Measurements from ENCODE around the gene ABLIM1. TPM values are rescaled to one million over a fixed set of nuclear protein-coding genes. Genes with fewer than 3 reads are reported as not detected.

The ABLIM1 gene
- total RNA-seq, 4 donors from 2014 or later: 156 to 278 (median 213) TPM

DNA sequence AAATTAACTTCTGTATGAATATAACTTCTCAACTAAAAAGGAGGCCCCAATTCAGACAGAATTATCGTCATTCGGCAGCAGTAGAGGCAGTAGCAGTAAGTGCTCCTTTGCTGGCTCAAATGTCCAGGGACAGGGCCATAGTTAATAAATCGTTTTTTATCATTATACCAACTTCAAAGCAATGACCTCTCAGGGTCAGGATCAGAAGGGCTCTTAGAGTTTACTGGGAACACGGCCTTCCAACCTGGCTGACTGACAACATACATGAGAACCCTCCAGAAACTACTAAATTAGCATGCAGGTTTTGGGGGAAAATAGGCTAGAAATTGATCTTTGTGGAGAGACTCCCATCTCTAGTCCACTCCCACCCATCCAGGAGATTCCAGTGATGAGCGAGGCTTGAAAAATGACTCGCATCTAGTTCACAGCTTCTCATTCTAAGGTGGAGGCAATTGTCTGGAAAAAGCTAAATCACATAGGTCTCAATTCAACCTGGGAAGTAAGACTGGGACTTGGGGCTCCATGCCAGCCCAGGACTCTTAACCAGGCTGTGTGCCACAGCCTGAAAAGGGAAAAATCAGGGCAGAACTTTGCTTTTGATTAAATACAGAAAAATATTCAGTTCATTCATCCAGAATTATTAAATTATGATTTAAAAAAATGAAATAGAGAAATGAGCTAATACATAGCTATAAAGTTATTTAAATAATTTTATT is 84.6 kb downstream of the ABLIM1 start:
- no peaks in the 10 kb centered on the region for H3K36me3 ChIP-seq
- TF ChIP-seq, protein P1, sequence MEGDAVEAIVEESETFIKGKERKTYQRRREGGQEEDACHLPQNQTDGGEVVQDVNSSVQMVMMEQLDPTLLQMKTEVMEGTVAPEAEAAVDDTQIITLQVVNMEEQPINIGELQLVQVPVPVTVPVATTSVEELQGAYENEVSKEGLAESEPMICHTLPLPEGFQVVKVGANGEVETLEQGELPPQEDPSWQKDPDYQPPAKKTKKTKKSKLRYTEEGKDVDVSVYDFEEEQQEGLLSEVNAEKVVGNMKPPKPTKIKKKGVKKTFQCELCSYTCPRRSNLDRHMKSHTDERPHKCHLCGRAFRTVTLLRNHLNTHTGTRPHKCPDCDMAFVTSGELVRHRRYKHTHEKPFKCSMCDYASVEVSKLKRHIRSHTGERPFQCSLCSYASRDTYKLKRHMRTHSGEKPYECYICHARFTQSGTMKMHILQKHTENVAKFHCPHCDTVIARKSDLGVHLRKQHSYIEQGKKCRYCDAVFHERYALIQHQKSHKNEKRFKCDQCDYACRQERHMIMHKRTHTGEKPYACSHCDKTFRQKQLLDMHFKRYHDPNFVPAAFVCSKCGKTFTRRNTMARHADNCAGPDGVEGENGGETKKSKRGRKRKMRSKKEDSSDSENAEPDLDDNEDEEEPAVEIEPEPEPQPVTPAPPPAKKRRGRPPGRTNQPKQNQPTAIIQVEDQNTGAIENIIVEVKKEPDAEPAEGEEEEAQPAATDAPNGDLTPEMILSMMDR (IDR thresholded peaks at IDR 0.05): no peak
- no peak for TF ChIP-seq POLR2AphosphoS5 (IDR thresholded peaks at IDR 0.05)
- no peak for TF ChIP-seq POLR2A (IDR thresholded peaks at IDR 0.05)
- no peak for TF ChIP-seq EP300 (IDR thresholded peaks at IDR 0.05)
- 84% methylated on average over 6 of the region's 6 CpGs for WGBS
- no peak for DNase-seq (ENCODE audit: low spot score in 2 of 2)
- no peak overlapping the region for H3K4me3 ChIP-seq
- H3K27ac ChIP-seq: no peak overlapping the region
- peaks cover 35% of the 10 kb centered on the region for H3K4me1 ChIP-seq
- H3K27me3 ChIP-seq: no peaks in the 10 kb centered on the region
- H3K9me3 ChIP-seq: no peaks in the 10 kb centered on the region

DNA sequence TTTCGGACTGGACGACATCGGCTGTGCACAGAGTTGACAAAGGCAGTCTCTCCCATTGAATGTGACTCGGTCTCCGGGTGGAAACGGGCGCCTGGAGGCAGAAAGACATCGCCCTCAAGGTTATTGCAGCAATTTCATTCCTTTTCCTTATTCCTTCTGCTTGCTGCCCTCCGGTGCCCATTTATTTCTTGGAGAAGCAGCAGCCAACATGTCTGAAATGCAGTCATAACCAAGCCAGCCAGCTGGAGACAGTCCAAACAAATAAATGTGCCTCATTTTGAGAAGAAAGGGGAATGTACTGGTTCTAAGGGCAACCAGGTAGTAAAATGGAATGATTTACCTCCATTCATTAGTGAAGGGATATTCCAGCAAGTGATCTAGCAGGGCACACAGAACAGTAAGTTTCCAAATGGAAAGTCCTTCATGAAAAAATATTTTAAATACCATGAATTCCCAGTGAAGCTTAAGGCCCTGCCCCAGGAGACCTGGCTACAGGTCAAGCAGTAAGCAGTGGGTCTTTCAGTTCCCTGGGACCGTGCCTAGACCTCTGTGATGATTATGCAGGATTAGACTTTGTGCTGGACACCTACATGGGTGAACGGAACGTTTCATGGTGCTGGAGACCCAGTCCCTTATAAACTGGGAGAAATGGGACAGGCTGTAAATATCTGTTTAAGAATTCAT is 86.6 kb downstream of the ABLIM1 start:
- TF ChIP-seq EP300 (IDR thresholded peaks at IDR 0.05): no peak
- no peak for TF ChIP-seq POLR2A (IDR thresholded peaks at IDR 0.05)
- TF ChIP-seq, protein P1 (IDR thresholded peaks at IDR 0.05): no peak
- no peak for TF ChIP-seq POLR2AphosphoS5 (IDR thresholded peaks at IDR 0.05)
- no peak overlapping the region for H3K4me3 ChIP-seq
- no peaks in the 10 kb centered on the region for H3K9me3 ChIP-seq
- no peak for DNase-seq (ENCODE audit: low spot score in 2 of 2)
- no peak overlapping the region for H3K27ac ChIP-seq
- no peaks in the 10 kb centered on the region for H3K27me3 ChIP-seq
- H3K4me1 ChIP-seq: peaks cover 19% of the 10 kb centered on the region
- H3K36me3 ChIP-seq: no peaks in the 10 kb centered on the region
- 62% methylated on average over 12 of the region's 12 CpGs for WGBS

DNA sequence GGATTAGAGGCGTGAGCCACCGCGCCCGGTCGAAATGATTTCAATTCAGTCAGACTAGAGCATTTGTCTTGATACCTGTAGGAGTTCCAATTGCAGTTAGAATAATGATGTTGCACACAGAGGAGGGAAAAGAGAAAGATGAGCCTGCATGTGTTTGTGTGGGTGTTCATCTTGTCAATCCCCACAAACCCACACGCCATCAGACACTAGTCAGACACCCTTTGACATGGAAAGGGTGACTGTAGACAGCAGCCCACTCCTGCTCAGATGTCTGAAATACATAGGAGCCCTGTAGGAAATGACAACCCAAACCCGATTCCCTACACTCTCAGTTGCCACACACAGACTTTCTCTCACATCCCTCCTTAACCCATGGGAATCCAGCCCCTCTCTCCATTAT is 92.0 kb downstream of the ABLIM1 start:
- TF ChIP-seq POLR2A (IDR thresholded peaks at IDR 0.05) (no peak), POLR2AphosphoS5 (IDR thresholded peaks at IDR 0.05) (no peak), EP300 (IDR thresholded peaks at IDR 0.05) (no peak)
- TF ChIP-seq, protein P1 (IDR thresholded peaks at IDR 0.05): no peak
- Histone ChIP-seq H3K9me3 (no peaks in the 10 kb centered on the region), H3K4me3 (no peak overlapping the region), H3K27ac (no peak overlapping the region), H3K27me3 (no peaks in the 10 kb centered on the region), H3K36me3 (no peaks in the 10 kb centered on the region), H3K4me1 (no peaks in the 10 kb centered on the region)
- WGBS: 94% methylated on average over 7 of the region's 7 CpGs
- no peak for DNase-seq (ENCODE audit: low spot score in 2 of 2)

DNA sequence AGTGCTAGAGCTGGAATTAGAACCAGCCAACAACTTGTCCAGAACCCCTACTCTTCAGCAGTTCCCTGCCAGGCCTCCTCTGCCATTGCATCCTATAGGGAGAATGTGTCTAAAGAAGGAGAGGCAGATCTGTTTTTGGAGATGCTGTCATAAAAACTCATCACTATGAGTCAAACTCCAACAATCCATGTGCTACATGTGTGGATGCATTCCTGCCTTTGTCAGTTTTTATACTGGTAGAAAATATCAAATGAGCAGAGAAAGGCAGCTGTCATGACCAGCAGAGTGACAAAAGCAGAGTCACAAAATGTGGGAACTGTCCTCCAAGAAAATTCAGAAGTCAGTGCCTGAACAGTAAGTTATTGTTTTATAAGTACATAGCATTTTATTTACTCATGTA is 93.0 kb downstream of the ABLIM1 start:
- Histone ChIP-seq H3K27me3 (no peaks in the 10 kb centered on the region), H3K4me1 (no peaks in the 10 kb centered on the region), H3K36me3 (no peaks in the 10 kb centered on the region), H3K27ac (no peak overlapping the region), H3K9me3 (no peaks in the 10 kb centered on the region), H3K4me3 (no peak overlapping the region)
- TF ChIP-seq POLR2A (IDR thresholded peaks at IDR 0.05) (no peak), POLR2AphosphoS5 (IDR thresholded peaks at IDR 0.05) (no peak), EP300 (IDR thresholded peaks at IDR 0.05) (no peak)
- TF ChIP-seq, protein P1 (IDR thresholded peaks at IDR 0.05): no peak
- no peak for DNase-seq (ENCODE audit: low spot score in 2 of 2)

DNA sequence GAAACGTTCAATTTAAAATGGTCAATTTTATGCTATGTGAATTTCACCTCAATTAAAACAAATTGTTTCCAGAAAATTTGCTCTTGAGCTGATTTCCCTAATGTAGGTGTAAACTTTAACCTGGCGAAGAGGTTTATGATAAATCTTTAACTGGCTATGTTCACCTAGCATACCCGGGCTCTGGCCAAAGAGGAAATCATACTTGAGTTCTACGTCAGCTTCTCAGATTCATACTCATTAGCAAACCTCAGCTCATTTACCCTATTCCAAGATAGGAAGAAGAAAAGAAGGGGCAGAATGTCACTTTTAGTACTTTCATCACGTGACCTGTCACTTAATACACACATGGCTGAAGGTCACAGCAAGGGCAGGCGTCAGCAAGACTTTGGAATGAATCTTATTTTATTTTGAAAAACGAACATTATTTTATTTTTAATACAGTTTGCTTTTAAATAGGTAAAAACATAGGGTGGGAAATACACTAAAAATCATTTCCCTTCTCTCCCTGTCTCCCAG is 97.0 kb downstream of the ABLIM1 start:
- H3K27me3 ChIP-seq: no peaks in the 10 kb centered on the region
- H3K4me1 ChIP-seq: no peaks in the 10 kb centered on the region
- 87% methylated on average over 7 of the region's 7 CpGs for WGBS
- no peaks in the 10 kb centered on the region for H3K9me3 ChIP-seq
- H3K36me3 ChIP-seq: no peaks in the 10 kb centered on the region
- TF ChIP-seq, protein P1 (IDR thresholded peaks at IDR 0.05): no peak
- TF ChIP-seq EP300 (IDR thresholded peaks at IDR 0.05): no peak
- no peak for TF ChIP-seq POLR2AphosphoS5 (IDR thresholded peaks at IDR 0.05)
- no peak for TF ChIP-seq POLR2A (IDR thresholded peaks at IDR 0.05)
- DNase-seq (ENCODE audit: low spot score in 2 of 2): no peak
- H3K27ac ChIP-seq: no peak overlapping the region
- no peak overlapping the region for H3K4me3 ChIP-seq

Measured in suprapubic skin (tissue), 4 donors.